Esophagus muscularis mucosa (tissue), 4 donors: ENCODE data around the gene ZNF365. TPM values are rescaled to one million over a fixed set of nuclear protein-coding genes. Genes with fewer than 3 reads are reported as not detected.

ENCODE experiments used
- DNase-seq: peaks from one replicate; pipeline ENCODE4 v3.0.0-alpha.2; 2017; ENCODE audit errors: extremely low spot score
- H3K27ac ChIP-seq, 4 donors: fragments of 200-600 bp; sonication (generic); replicated peaks in 1 of 4; 1 replicate in 3 of 4; 2 replicates in 1 of 4; pipeline ENCODE4 v1.5.1; 2016 to 2019; ENCODE audit warnings: mild to moderate bottlenecking in 1 of 4
- H3K27me3 ChIP-seq, 4 donors: fragments of 200-600 bp; sonication (generic); one replicate each; pipeline versions ENCODE4 v1.5.1 to v1.6.0; 2016 to 2019
- H3K36me3 ChIP-seq, 4 donors: fragments of 200-600 bp; sonication (generic); one replicate each; pipeline ENCODE4 v1.5.1; 2016 to 2019
- H3K4me1 ChIP-seq, 4 donors: fragments of 200-600 bp; sonication (generic); one replicate each; pipeline ENCODE4 v1.5.1; 2016 to 2019
- H3K4me3 ChIP-seq, 4 donors: fragments of 200-600 bp; sonication (generic); 1 replicate in 2 of 4; 2 replicates in 2 of 4; pipeline ENCODE4 v1.5.1; 2016 to 2019; ENCODE audit warnings: mild to moderate bottlenecking in 4 of 4, moderate library complexity in 1 of 4
- H3K9me3 ChIP-seq, 4 donors: fragments of 200-600 bp; sonication (generic); 1 replicate in 3 of 4; 2 replicates in 1 of 4; pipeline ENCODE4 v1.5.1; 2016 to 2019
- EP300 ChIP-seq: sonication (generic); formaldehyde crosslinking; IDR thresholded peaks from one replicate; pipeline ENCODE4 v1.6.1; 2017; ENCODE audit warnings: antibody characterized with exemption
- POLR2A ChIP-seq: fragments of 450-650 bp; IDR thresholded peaks from one replicate; pipeline ENCODE4 v1.6.1; 2017; ENCODE audit warnings: antibody characterized with exemption, moderate library complexity, mild to moderate bottlenecking, low read depth
- POLR2AphosphoS5 ChIP-seq, 2 donors: sonication (generic); formaldehyde crosslinking; IDR thresholded peaks; one replicate each; pipeline ENCODE4 v1.6.1; 2017; ENCODE audit warnings: antibody characterized with exemption in 2 of 2
- WGBS: methylation state at CpG from one replicate; pipeline ENCODE4 v1.1.5; 2018; 5-methylcytosine and 5-hydroxymethylcytosine counted together
- intact Hi-C: fragments of 100-400 bp; cut with DNase I; formaldehyde crosslinking; loops from one replicate; pipeline ENCODE4 v1.15.1; 2023
- total RNA-seq, 4 donors: library from RNA; depleted of rRNA; stranded (reverse); fragments of >200 nt; gene quantifications; one replicate each; pipeline versions ENCODE4 v1.1.0 to v1.2.1, GENCODE V29; 2016
- TF ChIP-seq, protein P1 (sequence below), 3 experiments: fragments of 200-600 bp in 2 of 3; fragments of 450-650 bp in 1 of 3; sonication (generic) in 2 of 3; IDR thresholded peaks; one replicate each; pipeline ENCODE4 v1.5.1; 2017 to 2019; ENCODE audit warnings: antibody characterized with exemption in 3 of 3, mild to moderate bottlenecking in 2 of 3, moderate library complexity in 1 of 3

ZNF365 gene
- total RNA-seq, 4 donors from 2014 or later: 0.50 to 2.5 (median 1.7) TPM

- Histone ChIP-seq H3K36me3 (no peaks in the 10 kb centered on the region), H3K9me3 (no peaks in the 10 kb centered on the region), H3K4me3 (no peak overlapping the region), H3K4me1 (no peaks in the 10 kb centered on the region), H3K27me3 (no peaks in the 10 kb centered on the region), H3K27ac (no peak overlapping the region)
- intact Hi-C loops: no loop called here
- DNase-seq: no peak
- WGBS: 84% methylated on average over 4 of the region's 4 CpGs
- TF ChIP-seq POLR2AphosphoS5 (IDR thresholded peaks at IDR 0.05) (no peak), EP300 (no peak), POLR2A (no peak)
- TF ChIP-seq, protein P1, sequence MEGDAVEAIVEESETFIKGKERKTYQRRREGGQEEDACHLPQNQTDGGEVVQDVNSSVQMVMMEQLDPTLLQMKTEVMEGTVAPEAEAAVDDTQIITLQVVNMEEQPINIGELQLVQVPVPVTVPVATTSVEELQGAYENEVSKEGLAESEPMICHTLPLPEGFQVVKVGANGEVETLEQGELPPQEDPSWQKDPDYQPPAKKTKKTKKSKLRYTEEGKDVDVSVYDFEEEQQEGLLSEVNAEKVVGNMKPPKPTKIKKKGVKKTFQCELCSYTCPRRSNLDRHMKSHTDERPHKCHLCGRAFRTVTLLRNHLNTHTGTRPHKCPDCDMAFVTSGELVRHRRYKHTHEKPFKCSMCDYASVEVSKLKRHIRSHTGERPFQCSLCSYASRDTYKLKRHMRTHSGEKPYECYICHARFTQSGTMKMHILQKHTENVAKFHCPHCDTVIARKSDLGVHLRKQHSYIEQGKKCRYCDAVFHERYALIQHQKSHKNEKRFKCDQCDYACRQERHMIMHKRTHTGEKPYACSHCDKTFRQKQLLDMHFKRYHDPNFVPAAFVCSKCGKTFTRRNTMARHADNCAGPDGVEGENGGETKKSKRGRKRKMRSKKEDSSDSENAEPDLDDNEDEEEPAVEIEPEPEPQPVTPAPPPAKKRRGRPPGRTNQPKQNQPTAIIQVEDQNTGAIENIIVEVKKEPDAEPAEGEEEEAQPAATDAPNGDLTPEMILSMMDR (IDR thresholded peaks at IDR 0.05): no peak
Measured at GRCh38 chr10:62386356-62387320, 12.5 kb downstream of the ZNF365 start.

DNA sequence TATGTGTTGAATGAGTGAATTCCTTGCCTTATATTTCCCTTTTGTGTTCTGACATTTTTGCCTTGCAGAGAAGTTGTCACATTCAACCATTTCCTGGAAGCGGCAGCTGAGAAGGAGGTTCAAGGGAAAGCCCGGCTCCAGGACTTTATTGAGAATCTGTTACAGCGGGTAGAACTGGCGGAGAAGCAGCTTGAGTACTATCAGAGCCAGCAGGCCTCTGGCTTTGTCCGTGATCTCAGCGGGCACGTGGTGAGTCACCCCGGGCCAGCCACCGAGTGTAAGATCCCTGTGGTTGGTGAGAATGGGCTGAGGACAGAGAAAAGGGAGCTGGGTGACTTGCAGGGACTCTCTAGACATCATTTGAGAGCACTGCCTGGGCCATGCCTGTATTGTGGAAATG lies 14.2 kb downstream of the ZNF365 start:
- Histone ChIP-seq H3K27me3 (no peaks in the 10 kb centered on the region), H3K4me1 (no peaks in the 10 kb centered on the region), H3K4me3 (no peak overlapping the region), H3K9me3 (no peaks in the 10 kb centered on the region), H3K27ac (no peak overlapping the region), H3K36me3 (no peaks in the 10 kb centered on the region)
- TF ChIP-seq, protein P1 (IDR thresholded peaks at IDR 0.05): no peak
- TF ChIP-seq EP300: no peak
- no peak for TF ChIP-seq POLR2AphosphoS5 (IDR thresholded peaks at IDR 0.05)
- DNase-seq: no peak
- intact Hi-C loops: no loop called here
- WGBS: 88% methylated on average over 9 of the region's 9 CpGs

DNA sequence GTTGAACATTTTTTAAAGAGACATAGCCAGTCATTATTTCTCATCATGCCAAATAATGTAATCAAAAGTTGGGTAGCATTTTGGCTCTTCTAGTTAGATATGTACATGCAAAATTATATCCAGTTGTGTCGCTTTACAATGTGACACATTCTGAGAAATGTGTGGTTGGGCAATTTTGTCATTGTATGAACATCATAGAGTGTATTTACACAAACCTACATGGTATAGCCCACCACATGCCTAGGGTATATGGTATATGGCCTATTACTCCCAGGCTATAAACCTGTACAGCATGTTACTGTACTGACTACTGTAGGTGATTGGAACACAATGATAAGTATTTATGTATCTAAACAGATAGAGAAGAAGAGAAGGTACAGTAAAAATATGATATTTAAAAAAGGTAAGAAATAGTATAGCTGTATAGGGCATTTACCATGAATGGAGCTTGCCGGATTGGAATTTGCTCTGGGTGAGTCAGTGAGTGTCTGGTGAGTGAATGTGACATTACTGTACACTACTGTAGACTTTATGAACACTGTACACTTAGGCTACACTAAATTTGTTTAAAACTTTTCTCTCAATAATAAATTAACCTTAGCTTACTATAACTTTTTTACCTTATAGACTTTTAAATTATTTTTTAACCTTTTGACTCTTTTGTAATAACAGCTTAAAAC lies 16.5 kb downstream of the ZNF365 start:
- Histone ChIP-seq H3K4me3 (no peak overlapping the region), H3K27me3 (no peaks in the 10 kb centered on the region), H3K9me3 (no peaks in the 10 kb centered on the region), H3K36me3 (no peaks in the 10 kb centered on the region), H3K4me1 (no peaks in the 10 kb centered on the region), H3K27ac (no peak overlapping the region)
- 89% methylated on average over 2 of the region's 2 CpGs for WGBS
- TF ChIP-seq EP300 (no peak), POLR2AphosphoS5 (IDR thresholded peaks at IDR 0.05) (no peak)
- TF ChIP-seq, protein P1 (IDR thresholded peaks at IDR 0.05): no peak
- no peak for DNase-seq
- intact Hi-C loops: no loop called here

DNA sequence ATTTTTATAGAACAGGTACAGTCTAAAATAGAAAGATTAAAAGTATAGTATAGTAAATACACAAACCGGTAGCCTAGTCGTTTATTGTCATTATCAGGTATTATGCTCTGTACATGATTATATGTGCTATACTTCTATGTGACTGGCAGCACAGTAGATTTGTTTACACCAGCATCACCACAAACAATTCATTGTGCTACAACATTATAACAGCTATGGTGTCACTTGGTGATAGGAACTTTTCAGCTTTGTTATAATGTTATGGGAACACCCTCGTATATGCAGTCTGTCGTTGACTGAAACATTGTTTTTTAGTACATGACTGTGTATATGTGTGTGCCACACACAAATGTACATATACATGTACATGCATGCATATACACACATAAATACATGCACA lies 19.1 kb downstream of the ZNF365 start:
- H3K9me3 ChIP-seq: no peaks in the 10 kb centered on the region

More for the DNA sequence above, 19.1 kb downstream of the ZNF365 start:
- DNase-seq: no peak
- Histone ChIP-seq H3K27me3 (no peaks in the 10 kb centered on the region), H3K27ac (no peak overlapping the region), H3K36me3 (no peaks in the 10 kb centered on the region), H3K4me1 (no peaks in the 10 kb centered on the region), H3K4me3 (no peak overlapping the region)
- WGBS: 92% methylated on average over 4 of the region's 4 CpGs
- intact Hi-C loops: no loop called here
- TF ChIP-seq EP300: no peak
- no peak for TF ChIP-seq POLR2A
- TF ChIP-seq, protein P1 (IDR thresholded peaks at IDR 0.05): no peak
- no peak for TF ChIP-seq POLR2AphosphoS5 (IDR thresholded peaks at IDR 0.05)
